HG03045 (cell line): ENCODE data around the gene RELT.

Source experiments
- ATAC-seq: cut with Tn5 transposase; IDR thresholded peaks from one replicate; pipeline ENCODE4 v1.9.1; 2021; ENCODE audit warnings: mild to moderate bottlenecking, moderate library complexity; ENCODE audit not compliant: unreplicated experiment

Gene RELT, protein sequence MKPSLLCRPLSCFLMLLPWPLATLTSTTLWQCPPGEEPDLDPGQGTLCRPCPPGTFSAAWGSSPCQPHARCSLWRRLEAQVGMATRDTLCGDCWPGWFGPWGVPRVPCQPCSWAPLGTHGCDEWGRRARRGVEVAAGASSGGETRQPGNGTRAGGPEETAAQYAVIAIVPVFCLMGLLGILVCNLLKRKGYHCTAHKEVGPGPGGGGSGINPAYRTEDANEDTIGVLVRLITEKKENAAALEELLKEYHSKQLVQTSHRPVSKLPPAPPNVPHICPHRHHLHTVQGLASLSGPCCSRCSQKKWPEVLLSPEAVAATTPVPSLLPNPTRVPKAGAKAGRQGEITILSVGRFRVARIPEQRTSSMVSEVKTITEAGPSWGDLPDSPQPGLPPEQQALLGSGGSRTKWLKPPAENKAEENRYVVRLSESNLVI

DNA sequence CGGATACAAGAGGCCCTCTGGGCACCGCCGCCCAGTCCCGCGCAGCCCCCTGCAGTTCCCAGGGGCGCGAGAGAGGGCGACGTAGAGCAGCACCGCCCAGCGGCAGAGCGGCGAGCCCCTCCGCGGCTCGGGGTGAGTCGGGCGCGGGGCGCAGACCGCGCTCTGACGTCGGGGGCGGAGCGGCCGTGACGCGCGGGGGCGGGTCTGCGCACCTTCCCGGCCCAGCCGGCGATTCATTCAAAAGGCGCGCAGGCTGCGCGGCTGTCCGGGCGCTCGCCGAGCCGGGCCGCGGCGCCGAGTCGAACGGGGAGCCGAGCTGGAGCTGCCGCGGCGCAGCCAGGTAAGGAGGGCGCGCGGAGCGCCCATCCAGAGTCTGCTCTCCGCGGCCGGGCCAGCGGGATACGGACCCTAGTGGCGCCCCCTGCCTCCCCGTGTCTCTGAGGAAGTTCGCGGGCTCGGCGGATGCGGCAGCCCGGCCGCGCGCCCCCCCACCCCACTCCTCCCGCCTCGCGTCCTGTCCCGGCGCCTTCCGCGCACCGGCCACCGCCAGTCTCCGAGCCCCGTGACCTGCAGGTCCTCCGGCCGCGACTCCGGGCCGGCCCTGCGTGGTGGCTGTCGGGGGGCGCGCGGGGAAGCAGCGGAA lies at the start of gene RELT:
RELT (plus strand) TSS at position 240 of the 643 bp plus-strand sequence. CDS start 12,738 bp downstream, outside the sequence.
- ATAC-seq, result peak; percentile 74

DNA sequence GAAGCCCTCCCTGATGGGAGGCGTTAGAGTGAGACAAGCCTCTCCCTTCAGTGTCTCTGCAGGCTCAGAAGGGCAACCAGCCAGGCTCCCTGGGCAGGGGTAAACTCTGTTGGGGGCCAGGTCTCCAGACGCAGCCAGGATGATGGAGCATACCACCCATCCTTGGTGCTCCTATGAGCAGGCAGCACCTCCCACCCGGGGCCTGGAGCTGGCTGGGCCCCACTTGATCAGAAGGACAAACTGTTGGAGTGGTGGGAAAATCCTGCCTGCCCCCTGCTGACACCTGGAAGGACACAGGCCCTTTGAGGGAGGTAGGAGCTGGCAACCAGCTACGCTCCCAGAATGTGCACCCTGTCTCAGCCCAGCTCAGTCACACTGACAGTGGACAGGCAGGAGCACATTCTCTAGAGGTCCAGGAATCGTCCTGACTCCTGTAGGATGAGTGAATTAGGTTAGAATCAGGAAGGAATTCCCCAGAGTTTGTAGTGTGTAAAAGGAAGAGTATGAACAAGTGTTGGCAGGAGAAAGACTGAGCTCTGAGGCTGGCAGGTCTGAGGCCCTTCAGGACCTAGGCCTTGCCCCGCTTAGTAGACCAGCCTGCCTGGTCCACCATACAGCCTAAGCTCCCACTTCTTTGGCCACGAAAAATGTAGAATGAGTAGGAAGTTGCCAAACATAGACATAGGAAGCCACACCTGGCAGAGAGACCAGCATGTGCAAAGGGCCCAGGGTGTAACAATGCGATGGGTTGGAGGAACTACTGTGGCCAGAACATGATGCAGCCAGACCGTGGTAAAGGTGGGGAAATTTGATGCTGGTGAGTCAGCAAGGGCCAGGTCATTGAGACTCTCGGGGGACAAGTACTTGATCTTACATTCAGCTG lies 49.0 kb upstream of the RELT start:
- ATAC-seq, result no peak

GRCh38 chr11:73327812-73328364 lies 48.3 kb upstream of the RELT start:
- no peak for ATAC-seq

DNA sequence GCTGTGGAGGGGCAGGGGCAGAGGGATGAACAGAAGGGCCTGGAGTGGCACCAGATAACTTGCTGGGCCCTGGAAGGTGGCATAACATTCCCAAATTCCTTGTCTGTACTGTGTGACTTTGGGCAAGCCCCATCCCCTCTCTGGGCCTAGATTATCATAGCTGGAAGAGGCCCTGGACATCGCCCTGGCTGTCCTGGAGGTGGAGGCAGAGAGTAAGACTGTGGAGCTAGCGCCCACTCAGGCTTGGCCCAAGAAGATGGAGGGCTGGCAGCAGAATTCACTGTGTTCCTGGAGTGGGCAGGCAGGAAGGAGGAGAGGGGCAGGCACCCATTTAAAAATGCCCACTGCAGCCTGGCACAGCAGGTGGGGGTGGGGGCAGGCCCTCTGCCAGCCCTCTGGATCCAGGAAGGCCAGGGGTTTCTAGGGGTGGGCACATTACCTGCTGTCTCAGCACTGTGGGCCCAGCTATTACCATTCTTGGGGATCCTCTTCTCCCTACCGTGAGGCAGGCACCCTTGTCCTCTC lies 45.6 kb upstream of the RELT start:
- ATAC-seq, result no peak

DNA sequence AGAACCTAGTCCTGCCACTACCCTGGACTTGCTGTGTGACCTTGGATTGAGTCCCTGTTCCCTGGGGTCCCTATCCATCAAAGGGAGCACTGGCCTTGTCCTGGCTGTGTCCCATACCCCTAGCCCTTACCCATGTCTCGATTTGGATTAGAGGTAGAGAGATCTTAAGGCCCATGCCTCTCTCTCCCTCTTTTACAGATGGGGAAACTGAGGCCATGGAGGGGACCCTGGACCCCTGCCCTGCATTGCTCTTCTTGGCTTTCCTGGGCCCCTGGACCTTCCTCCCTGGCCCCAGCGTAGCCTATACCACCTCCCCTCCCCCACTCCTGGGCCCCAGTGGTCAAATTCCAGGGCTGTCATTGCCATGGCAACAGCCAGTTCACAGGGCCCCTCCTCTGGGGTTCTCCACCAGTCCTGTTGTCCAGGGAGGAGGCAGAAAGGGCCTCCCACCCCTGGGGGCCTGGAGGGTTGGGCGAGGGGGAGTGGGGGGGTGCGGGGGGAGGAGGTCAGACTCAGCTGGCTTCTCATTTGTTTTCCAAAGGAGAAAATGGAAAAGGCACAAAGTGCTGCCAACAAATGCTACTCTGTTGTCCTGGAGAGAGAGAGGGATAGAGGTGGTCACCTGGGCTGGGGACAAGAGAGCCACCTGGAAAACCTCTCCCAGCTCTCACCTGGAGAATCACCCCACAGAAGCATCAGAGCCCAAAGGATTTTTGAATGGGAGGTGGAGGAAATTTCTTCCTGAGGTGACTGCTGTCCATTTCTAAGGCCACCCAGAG lies 44.9 kb upstream of the RELT start:
- ATAC-seq, result no peak

DNA sequence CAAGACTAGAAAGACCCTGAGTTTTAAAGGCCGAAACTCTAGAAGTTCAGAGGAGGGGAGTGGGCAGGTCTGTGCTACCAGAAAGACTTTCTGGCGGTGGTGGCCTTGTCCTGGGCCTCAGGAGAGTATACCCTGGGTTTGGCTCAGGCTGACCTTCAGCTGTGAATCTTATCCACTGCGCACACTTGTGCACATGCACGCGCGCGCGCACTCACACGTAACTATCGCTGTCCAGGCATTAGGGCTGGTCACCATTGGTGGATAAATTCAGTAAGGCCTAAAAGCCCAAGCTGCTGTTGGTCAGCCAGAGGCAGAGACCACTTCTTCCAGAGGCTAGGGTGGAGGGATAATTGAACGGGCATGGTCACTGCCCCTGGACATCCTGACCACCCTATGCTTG lies 43.0 kb upstream of the RELT start:
- no peak for ATAC-seq

GRCh38 chr11:73333640-73334383 lies 42.4 kb upstream of the RELT start:
- ATAC-seq, result no peak

GRCh38 chr11:73334384-73335203 lies 41.6 kb upstream of the RELT start:
- ATAC-seq, result no peak

- ATAC-seq, result no peak
Observed at GRCh38 chr11:73335204-73335923, 40.8 kb upstream of the RELT start.

GRCh38 chr11:73337846-73338245 lies 38.4 kb upstream of the RELT start:
- ATAC-seq, result no peak

DNA sequence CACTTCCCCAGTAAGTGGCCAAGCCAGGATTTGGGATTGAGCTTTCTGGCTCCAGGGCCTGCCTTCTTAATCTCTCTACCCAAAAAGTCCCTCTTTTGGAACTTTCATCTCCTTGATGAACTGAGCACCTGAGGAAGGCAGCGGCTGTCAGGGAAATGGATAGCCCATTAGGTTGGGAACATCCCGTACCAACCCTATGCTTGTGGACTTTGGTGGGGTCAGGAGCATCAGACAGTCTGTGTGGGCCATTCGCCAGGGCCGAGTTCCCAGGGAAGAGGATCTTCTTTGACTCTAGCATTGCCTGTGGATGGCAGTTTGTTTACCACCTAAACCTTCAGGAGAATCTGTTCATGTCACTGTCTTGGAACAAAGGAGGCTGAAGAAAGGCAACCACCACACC lies 37.9 kb upstream of the RELT start:
- no peak for ATAC-seq

DNA sequence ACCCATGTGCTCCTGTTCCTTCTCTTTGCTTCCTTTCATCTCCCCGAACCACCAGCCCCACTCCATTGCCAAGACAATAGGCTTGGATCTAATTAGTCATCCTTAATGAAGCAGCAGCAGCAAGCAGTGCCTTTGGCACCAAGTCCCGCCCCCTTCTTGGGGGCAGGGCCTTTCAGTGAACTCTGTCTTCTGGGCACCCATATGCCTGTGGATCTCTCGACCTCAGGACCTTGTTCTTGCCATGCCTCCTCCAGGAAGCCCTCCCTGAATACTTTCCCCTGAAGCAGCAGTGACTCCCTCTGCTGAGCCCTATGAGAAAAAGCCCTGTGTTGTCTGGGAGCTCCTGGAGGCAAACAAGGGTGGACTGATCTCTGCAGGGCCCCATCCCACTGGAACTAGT lies 36.0 kb upstream of the RELT start:
- ATAC-seq, result no peak

DNA sequence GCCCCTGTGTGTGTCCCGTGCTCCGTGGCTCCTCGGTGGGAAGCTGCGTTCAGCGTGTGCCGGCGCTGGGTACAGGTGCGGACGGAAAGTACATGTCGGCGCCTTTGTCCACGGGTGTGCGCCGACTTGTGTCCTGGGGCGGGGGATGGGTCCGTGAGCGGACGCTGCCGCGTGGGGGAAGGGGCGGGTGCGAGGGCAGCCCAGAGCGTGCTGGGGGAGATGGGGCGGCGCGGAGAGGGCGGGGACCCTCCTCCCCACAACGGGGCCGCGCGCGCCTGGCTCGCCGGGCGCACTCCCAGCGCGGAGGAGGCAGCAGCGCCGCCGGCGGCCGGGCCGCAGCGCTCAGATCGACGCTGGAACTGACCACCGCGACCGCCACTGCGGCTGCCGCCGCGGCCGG lies 33.6 kb upstream of the RELT start:
- no peak for ATAC-seq

GRCh38 chr11:73343076-73343873 lies 32.9 kb upstream of the RELT start:
- no peak for ATAC-seq

- ATAC-seq, result no peak
Observed at GRCh38 chr11:73344191-73344607, 32.0 kb upstream of the RELT start.

DNA sequence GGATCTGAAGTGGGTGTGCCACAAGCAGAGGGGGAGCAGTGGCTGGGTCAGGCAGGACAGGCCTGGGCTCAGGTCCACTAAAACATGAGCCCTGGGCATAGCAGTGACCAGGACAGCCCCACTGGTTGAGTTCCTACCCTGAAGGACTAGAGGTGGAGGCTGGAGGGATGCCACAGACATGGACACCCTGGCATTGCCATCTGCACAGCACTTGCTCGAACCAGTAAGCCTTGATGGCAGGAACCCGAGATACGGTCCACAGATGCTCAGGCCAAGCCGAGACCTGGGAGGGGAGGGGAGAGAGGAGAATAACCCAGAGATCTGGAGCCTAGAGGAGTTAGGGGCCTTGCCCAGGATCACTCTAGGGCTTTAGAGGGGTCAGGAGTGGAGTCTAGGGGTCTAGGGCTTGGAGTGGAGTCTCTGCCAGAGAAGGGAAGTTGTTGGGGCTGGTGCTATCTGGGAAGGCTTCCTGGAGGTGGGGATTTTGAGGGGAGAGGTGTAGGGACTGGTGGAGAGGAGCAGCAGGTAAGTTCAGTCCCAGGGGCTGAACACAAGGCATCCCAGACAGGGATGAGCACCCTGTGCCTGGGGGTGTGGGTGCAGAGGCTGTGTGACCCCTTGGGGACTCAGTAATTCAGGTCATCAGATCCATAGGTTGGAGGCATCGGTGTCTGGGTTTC lies 30.6 kb upstream of the RELT start:
- no peak for ATAC-seq
